Endothelial cell of umbilical vein (primary cell): Measurements from ENCODE around the gene C1R. TPM values are rescaled to one million over a fixed set of nuclear protein-coding genes. Genes with fewer than 3 reads are reported as not detected.
"Not testable (repeated sequence)": the region's sequence is repeated elsewhere in the genome, so short reads cannot be mapped to it uniquely, and the experiment has no call there.

Experiments used
- BruUV-seq: library from RNA; stranded (reverse); fragments of 400-500 nt; replicated peaks from 2 replicates; lab custom pipeline; 2021; lab: Mats Ljungman, UMichigan
- CTCF ChIA-PET: fragments of 300-600, 350-600 bp; sonication (Branson Sonifier 250); formaldehyde crosslinking; loops from one replicate; lab custom pipeline; 2021; ENCODE audit warnings: antibody characterized with exemption, inconsistent platforms; lab: Charles Lee
- POLR2A ChIA-PET: fragments of 300-600, 350-600 bp; sonication (Branson Sonifier 250); formaldehyde crosslinking; loops from one replicate; lab custom pipeline; 2021; ENCODE audit warnings: antibody characterized with exemption, inconsistent platforms; lab: Charles Lee
- DNase-seq: peaks from one replicate; pipeline ENCODE4 v3.0.0-alpha.2; 2011; ENCODE audit warnings: low read depth, low spot score
- FAIRE-seq: peaks from 2 replicates; lab custom pipeline; 2011; peaks lifted over from hg19 to GRCh38; lab: Jason Lieb, UNC
- H2AFZ ChIP-seq: 2 replicates; pipeline ENCODE4 v1.6.0; 2012; ENCODE audit warnings: low read depth, low read length, control low read depth, inconsistent platforms
- H3K27ac ChIP-seq: 2 replicates; pipeline ENCODE4 v1.5.1; 2011; ENCODE audit warnings: low read depth, mild to moderate bottlenecking, control low read depth, low read length, moderate library complexity; ENCODE audit not compliant: insufficient read depth
- H3K27me3 ChIP-seq, 2 experiments: 2 replicates each; pipeline versions ENCODE4 v1.6.0 to v1.6.1; 2011; ENCODE audit warnings: low read length in 2 of 2, mixed read lengths in 1 of 2; ENCODE audit not compliant: control insufficient read depth in 2 of 2, insufficient read depth in 2 of 2
- H3K36me3 ChIP-seq, 2 experiments: 2 replicates in 1 of 2; 3 replicates in 1 of 2; pipeline ENCODE4 v1.5.1; 2011; ENCODE audit warnings: low read length in 2 of 2, mild to moderate bottlenecking in 1 of 2, moderate library complexity in 1 of 2; ENCODE audit not compliant: control insufficient read depth in 2 of 2, insufficient read depth in 2 of 2; ENCODE audit errors: extremely low read depth in 1 of 2
- H3K4me1 ChIP-seq: 3 replicates; pipeline ENCODE4 v1.5.1; 2011; ENCODE audit warnings: mild to moderate bottlenecking, low read length; ENCODE audit not compliant: control insufficient read depth, insufficient read depth; ENCODE audit errors: extremely low read depth
- H3K4me2 ChIP-seq: 2 replicates; pipeline ENCODE4 v1.6.1; 2011; ENCODE audit warnings: low read length, control low read depth, mixed read lengths; ENCODE audit not compliant: insufficient read depth
- H3K4me3 ChIP-seq, 3 experiments: fragments of 200-600 bp in 1 of 3; sonication (generic), shearing (Covaris generic) in 1 of 3; replicated peaks in 1 of 3; 2 replicates each; pipeline ENCODE4 v1.5.1; 2011 to 2016; ENCODE audit warnings: control low read depth in 3 of 3, low read length in 3 of 3, mild to moderate bottlenecking in 2 of 3, inconsistent platforms in 1 of 3, low read depth in 1 of 3, moderate library complexity in 1 of 3; ENCODE audit not compliant: insufficient read depth in 1 of 3
- H3K79me2 ChIP-seq: 2 replicates; pipeline ENCODE4 v1.6.0; 2012; ENCODE audit warnings: low read length, inconsistent platforms; ENCODE audit not compliant: control insufficient read depth, insufficient read depth
- H3K9ac ChIP-seq: replicated peaks from 2 replicates; pipeline ENCODE3; 2011; ENCODE audit warnings: low read length, control low read depth; ENCODE audit not compliant: insufficient read depth; ENCODE audit errors: extremely low read depth
- H3K9me1 ChIP-seq: replicated peaks from 3 replicates; pipeline ENCODE4 v1.6.0; 2011; ENCODE audit warnings: mild to moderate bottlenecking, low read length; ENCODE audit not compliant: control insufficient read depth, insufficient read depth; ENCODE audit errors: extremely low read depth
- H3K9me3 ChIP-seq: replicated peaks from 2 replicates; pipeline ENCODE4 v1.5.1; 2012; ENCODE audit warnings: low read length, inconsistent platforms; ENCODE audit not compliant: control insufficient read depth, insufficient read depth
- H4K20me1 ChIP-seq: replicated peaks from 2 replicates; pipeline ENCODE3; 2011; ENCODE audit warnings: mild to moderate bottlenecking, low read length; ENCODE audit not compliant: control insufficient read depth, insufficient read depth; ENCODE audit errors: extremely low read depth
- EZH2 ChIP-seq: IDR thresholded peaks from 2 replicates; pipeline ENCODE4 v1.6.1; 2012; ENCODE audit warnings: borderline replicate concordance, low read depth, mild to moderate bottlenecking, moderate library complexity, low read length, inconsistent platforms; ENCODE audit not compliant: severe bottlenecking
- FOS ChIP-seq: IDR thresholded peaks from 2 replicates; pipeline ENCODE4 v1.6.1; 2011; ENCODE audit warnings: mild to moderate bottlenecking, low read length, moderate library complexity, borderline replicate concordance; ENCODE audit not compliant: insufficient read depth
- GATA2 ChIP-seq: IDR thresholded peaks from 2 replicates; pipeline ENCODE4 v1.7.0; 2011; ENCODE audit warnings: low read depth, mild to moderate bottlenecking, moderate library complexity, mixed read lengths, low read length; ENCODE audit not compliant: insufficient read length, insufficient read depth
- JUN ChIP-seq: IDR thresholded peaks from 2 replicates; pipeline ENCODE4 v1.6.1; 2011; ENCODE audit warnings: borderline replicate concordance, low read depth; ENCODE audit not compliant: insufficient read length, insufficient read depth
- MYC ChIP-seq: IDR thresholded peaks from one replicate; pipeline ENCODE4 v1.6.1; 2011; ENCODE audit warnings: mild to moderate bottlenecking, low read depth, low read length
- POLR2A ChIP-seq: IDR thresholded peaks from 2 replicates; pipeline ENCODE4 v1.6.1; 2012; ENCODE audit warnings: low read depth, mild to moderate bottlenecking, control low read depth, low read length
- POLR2AphosphoS5 ChIP-seq: IDR thresholded peaks from 2 replicates; pipeline ENCODE4 v1.6.1; 2012; ENCODE audit warnings: low read depth, mild to moderate bottlenecking, control low read depth, low read length, moderate library complexity; ENCODE audit not compliant: insufficient read depth
- dilution Hi-C: fragments of 300-500 bp; cut with MboI; formaldehyde crosslinking; loops from one replicate; pipeline ENCODE4 v1.15.0; 2019; ENCODE audit warnings: low sequenced_read_pairs; ENCODE audit not compliant: extremely low pct_ligation_motif_present
- intact Hi-C: fragments of 100-400 bp; cut with micrococcal nuclease; formaldehyde crosslinking; loops from one replicate; pipeline ENCODE4 v1.10.0; 2022
- polyA plus RNA-seq, 4 experiments: library from polyadenylated mRNA; depleted of rRNA in 3 of 4; stranded (reverse) in 3 of 4; unstranded in 1 of 4; fragments of >200 nt; gene quantifications; 2 replicates each; pipeline versions ENCODE4 v1.2.1 to v1.2.3, GENCODE V29; 2011 to 2012; ENCODE audit warnings: missing spikeins in 1 of 4
- total RNA-seq: library from RNA; stranded (reverse); gene quantifications from 2 replicates; pipeline ENCODE4 v1.2.3, GENCODE V29; 2021
- TF ChIP-seq, protein P1 (sequence below), 2 donors: IDR thresholded peaks; 1 replicate in 1 of 2; 2 replicates in 1 of 2; pipeline ENCODE4 v1.5.1; 2011; ENCODE audit warnings: low read length in 2 of 2, mild to moderate bottlenecking in 2 of 2, moderate library complexity in 2 of 2, control low read depth in 1 of 2, inconsistent platforms in 1 of 2, low read depth in 1 of 2; ENCODE audit not compliant: insufficient read depth in 1 of 2; ENCODE audit errors: extremely low read depth in 1 of 2
- TF ChIP-seq, protein P2 (sequence below): IDR thresholded peaks from 2 replicates; pipeline ENCODE4 v1.6.1; 2011; ENCODE audit not compliant: insufficient read depth, insufficient read length

The C1R gene
- total and polyA plus RNA-seq, 2 donors (not counting 3 experiments of a cell fraction or from before 2014, with no cell fraction given): 3.6 to 5.8 TPM

DNA sequence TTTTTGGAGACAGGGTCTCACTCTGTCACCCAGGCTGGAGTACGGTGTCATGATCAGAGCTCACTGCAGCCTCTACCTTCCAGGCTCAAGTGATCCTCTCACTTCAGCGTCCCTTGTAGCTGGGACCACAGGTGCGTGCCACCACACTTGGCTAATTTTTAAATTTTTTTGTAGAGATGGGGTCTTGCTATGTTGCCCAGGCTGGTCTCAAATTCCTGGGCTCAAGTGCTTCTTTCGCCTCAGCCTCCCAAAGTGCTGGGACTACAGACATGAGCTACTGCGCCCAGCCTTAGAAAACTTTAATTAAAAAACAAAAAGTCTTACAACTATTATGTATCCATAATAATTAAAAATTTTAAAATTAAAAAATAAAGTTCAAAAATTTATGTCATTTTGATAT is 14.9 kb upstream of the C1R start:
- H3K36me3 ChIP-seq, H3K9me1 ChIP-seq, POLR2A ChIA-PET, H3K4me3 ChIP-seq, H3K9me3 ChIP-seq, H3K9ac ChIP-seq, H4K20me1 ChIP-seq, FAIRE-seq, H3K79me2 ChIP-seq, H3K27ac ChIP-seq, H3K4me2 ChIP-seq, H3K27me3 ChIP-seq, BruUV-seq, H2AFZ ChIP-seq, DNase-seq, H3K4me1 ChIP-seq, dilution Hi-C loops: not testable (repeated sequence)
- intact Hi-C loops: loop anchor here (5.0 kb wide), 1 partner anchor 235 kb away; the partner anchor contains the start of gene SPSB2
- CTCF ChIA-PET: interaction anchor here (2.7 to 2.8 kb wide), 3 partner anchors 38 to 238 kb away, joined by 9 to 21 read pairs (median 21); partner anchors contain the start of gene C1S

DNA sequence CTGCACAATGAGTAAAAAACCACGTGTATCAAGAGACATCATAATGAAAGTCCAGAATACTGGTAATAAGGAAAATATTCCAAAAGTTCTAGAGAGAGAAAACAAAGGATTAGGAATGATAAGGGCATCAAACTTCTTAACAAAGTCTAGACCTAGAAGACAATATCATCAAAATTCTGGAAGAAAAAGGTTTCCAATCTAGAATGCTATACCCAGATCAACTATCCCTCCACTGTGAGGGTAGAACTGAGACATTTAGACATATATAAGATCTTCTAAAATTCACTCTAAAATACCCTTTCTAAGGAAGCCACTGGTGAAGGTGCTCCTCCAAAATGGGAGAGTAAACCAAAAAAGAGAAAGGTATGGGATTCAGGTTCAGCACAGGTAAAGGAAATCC is 13.8 kb upstream of the C1R start:
- CTCF ChIA-PET: no interaction called here
- H3K4me3 ChIP-seq: no peak overlapping the region
- no TSS peak for BruUV-seq
- intact Hi-C loops (loop anchor here (5.0 kb wide), 1 partner anchor 234 kb away; the partner anchor contains the start of gene SPSB2), dilution Hi-C loops (no loop called here)
- H3K9me1 ChIP-seq: no peaks in the 10 kb centered on the region
- H3K4me1 ChIP-seq: peaks cover 8% of the 10 kb centered on the region
- FAIRE-seq (no peak), DNase-seq (no peak)
- H3K9ac ChIP-seq: no peak overlapping the region
- H3K79me2 ChIP-seq: no peaks in the 10 kb centered on the region
- POLR2A ChIA-PET: no interaction called here
- no peaks in the 10 kb centered on the region for H3K9me3 ChIP-seq
- TF ChIP-seq, protein P1, sequence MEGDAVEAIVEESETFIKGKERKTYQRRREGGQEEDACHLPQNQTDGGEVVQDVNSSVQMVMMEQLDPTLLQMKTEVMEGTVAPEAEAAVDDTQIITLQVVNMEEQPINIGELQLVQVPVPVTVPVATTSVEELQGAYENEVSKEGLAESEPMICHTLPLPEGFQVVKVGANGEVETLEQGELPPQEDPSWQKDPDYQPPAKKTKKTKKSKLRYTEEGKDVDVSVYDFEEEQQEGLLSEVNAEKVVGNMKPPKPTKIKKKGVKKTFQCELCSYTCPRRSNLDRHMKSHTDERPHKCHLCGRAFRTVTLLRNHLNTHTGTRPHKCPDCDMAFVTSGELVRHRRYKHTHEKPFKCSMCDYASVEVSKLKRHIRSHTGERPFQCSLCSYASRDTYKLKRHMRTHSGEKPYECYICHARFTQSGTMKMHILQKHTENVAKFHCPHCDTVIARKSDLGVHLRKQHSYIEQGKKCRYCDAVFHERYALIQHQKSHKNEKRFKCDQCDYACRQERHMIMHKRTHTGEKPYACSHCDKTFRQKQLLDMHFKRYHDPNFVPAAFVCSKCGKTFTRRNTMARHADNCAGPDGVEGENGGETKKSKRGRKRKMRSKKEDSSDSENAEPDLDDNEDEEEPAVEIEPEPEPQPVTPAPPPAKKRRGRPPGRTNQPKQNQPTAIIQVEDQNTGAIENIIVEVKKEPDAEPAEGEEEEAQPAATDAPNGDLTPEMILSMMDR (IDR thresholded peaks at IDR 0.05; ENCODE audit: extremely low read depth in 1 of 2, insufficient read depth in 1 of 2, low read depth in 1 of 2, low read length in 2 of 2): no peak
- TF ChIP-seq, protein P2, sequence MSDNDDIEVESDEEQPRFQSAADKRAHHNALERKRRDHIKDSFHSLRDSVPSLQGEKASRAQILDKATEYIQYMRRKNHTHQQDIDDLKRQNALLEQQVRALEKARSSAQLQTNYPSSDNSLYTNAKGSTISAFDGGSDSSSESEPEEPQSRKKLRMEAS: no peak
- TF ChIP-seq JUN (no peak), MYC (no peak), POLR2A (no peak), POLR2AphosphoS5 (no peak), EZH2 (no peak), GATA2 (no peak), FOS (no peak)
- H4K20me1 ChIP-seq: no peaks in the 10 kb centered on the region
- H3K4me2 ChIP-seq: no peak overlapping the region
- H2AFZ ChIP-seq: no peak overlapping the region
- no peak overlapping the region for H3K27ac ChIP-seq
- peaks cover 0 to 1% of the 10 kb centered on the region in 2 experiments for H3K36me3 ChIP-seq
- H3K27me3 ChIP-seq: no peaks in the 10 kb centered on the region
